CD4-positive, alpha-beta T cell treated with Interferon gamma for 1 hour (primary cell): ENCODE results near the gene PSMA2.

Experiments
- DNase-seq: peaks from one replicate; pipeline ENCODE4 v3.0.0-alpha.2; 2020

The PSMA2 gene

DNA sequence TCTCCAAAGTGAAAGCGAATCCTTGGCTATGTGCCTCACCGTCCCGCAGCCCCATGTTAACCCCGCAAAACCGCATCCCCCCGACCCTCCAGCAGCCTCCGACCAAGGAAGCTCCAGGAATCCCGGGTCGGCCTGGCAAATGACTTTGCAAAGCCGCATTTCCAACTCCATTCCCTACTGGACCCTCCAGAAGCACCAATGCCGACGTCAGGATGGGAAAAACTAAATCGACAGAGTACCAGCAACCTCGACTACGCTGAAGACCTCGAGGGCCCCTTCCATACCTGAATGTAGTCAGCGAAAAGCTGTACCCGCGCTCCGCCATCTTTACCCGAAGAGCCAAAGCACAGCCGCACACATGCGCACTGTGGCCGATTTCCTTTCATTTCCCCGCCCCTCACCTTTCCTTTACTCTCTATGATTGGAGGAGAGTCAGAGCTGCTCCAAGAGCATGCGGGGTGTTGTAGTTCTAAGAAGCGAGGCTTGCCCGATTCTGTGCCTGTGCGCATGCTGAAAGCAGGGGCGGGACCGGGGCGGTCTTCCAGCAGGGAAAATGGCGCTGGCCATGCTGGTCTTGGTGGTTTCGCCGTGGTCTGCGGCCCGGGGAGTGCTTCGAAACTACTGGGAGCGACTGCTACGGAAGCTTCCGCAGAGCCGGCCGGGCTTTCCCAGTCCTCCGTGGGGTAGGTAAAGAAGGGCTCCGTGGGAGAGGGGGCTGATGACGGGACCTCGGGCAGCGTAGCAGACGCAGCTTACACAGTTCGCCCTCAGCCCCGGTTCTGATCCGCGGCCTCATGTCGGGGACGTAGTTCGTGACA is at the start of gene PSMA2, which contains the start of gene MRPL32:
Gene PSMA2 (minus strand): TSS at position 341 of the 818 bp plus-strand sequence. CDS start 16 bp downstream, at position 325.
Gene MRPL32 (plus strand): TSS at position 543 of the 818 bp plus-strand sequence. CDS start 11 bp downstream, at position 554.
- DNase-seq: peak; percentile 96

DNA sequence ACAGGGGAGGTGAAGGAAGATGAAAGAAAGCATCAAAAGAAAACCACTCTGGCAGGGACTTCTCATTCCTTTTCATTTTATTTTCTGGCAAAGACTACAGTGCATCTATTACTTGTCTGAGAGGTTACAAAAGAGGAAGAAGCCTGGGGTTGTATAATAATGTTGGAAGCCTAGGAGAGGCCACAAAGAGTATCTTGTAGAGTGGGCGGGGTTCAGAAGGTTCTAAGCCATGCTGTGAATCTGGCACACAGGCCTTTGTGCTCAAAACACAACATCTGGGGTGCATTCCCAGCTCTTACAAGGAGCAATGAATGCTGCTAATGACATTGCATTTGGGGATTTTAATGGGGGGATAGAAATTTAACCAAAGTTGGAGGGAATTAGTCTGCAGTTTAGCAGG is 49.6 kb upstream of the PSMA2 start:
- DNase-seq: no peak

DNA sequence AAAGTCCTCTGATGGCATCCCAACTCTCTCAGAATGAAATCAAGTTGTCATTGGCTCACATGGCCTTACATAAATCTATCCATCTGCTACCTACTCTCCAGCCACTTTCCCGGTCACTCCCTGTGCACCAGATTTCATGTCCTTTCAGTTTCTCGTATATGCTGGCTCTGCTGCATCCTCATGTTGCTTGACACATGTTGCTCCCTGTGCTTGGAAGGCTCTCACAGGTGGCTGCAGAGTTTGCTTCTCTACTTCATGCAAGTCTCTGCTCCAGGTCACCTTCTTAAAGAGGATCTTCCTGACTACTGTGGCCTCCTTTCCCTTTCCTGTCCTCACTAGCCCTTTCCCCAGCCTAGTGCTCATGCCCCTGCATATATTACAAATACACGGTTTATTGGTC is 48.5 kb upstream of the PSMA2 start:
- DNase-seq: no peak

DNA sequence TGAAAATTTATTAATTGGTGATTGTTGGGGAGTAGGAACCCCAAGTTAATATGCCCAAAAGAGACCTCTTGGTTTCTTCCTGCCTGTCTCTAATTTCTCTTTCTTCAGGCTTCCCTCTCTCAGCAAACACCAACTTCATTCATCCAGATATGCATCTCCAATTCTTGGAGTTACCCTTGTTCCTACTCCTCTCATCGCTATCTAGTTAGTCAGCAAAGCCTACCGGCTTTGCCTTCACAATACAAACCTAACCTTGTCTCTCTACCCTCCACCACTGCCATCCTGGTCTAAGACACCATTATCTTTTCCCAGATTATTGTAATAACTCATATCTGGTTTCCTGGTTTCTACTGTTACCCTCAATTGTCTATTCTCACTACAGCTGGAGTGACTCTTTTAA is 48.1 kb upstream of the PSMA2 start:
- DNase-seq: no peak

DNA sequence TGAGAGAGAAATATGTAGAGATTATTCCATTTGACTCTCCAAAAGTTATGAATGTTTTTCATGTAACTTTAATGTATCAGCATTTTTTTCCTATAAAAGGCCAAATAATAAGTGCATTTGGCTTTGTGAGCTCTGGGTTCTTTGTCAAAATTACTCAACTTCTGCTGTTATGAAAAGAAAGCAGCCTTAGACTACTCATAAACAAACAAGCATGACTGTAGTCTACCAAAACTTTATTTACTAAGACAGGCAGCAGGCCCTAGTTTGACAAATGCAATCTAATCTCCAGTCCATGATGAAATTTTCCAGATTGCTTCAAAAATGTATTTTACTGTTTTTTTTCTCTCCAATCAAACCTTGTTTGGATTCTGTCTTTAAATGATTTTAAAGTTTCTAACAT is 46.5 kb upstream of the PSMA2 start:
- DNase-seq: no peak

DNA sequence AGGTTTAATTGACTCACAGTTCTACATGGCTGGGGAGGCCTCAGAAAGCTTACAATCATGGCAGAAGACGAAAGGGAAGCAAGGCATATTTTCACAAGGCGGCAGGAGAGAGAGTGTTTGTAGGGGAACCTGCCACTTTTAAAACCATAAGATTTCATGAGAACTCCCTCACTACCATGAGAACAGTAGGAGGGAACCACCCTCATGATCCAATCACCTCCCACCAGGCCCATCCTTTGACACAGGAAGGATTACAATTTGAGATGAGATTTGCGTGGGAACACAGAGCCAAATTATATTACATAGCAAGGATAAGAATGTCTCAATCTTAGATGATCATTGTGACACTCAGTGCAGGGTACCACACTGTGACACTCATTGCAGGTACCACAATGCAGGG is 44.4 kb upstream of the PSMA2 start:
- no peak for DNase-seq

DNA sequence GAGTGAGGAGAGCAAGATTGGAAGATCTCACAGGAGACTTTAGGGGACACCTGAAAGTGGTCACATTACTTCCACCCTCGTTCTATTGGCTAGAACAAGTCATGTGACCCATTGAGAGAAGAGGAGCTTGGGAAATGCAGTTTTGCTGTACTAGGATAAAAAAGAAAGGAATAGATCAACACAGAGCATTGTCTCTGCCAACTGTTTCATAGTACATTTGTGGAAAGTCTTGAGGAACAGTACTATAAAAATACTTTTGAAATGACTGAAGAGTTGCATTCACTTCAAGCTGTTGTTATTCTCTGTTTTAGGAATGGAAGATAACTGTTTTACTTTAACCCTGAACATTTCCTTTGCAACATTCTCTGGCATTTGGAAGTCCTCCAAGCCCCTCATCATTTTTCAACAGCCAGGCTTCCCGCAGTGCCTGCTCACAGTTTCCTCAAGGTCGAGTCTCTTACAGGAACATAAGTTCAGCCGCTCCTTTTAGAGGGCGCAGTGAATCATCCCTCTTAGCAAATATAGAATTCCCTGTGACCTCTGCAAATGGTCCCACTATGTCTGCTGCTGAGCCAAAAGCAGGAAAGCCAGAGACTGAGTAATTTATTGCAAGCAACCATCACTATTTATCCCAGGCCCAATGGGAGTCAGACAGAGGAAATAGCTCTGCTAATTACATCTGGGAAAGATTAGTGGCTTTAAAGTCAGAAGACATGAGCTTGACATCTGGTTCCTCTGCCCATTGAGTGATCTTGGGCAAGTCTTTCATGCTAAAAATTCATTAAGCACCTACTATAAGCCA is 40.9 kb upstream of the PSMA2 start:
- DNase-seq: no peak

DNA sequence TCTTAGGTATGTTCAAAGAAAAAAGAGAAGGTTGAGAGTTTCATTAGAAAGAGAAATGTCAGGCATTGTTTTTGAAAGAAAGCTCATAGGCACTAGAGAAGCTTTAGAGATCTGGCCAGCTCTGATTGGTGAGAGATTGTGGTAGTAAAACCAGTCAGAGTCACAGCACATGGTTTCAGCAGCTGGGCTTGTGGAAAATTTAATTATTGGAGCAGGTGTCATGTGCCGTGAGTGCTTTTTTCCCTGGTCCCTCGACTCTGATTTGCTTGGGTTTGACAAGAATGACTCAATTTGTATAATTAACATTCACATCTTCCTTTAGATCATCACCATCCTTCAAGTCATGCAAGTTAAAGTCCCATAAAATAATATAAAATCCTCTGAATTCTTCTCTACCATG is 35.4 kb upstream of the PSMA2 start:
- no peak for DNase-seq

DNA sequence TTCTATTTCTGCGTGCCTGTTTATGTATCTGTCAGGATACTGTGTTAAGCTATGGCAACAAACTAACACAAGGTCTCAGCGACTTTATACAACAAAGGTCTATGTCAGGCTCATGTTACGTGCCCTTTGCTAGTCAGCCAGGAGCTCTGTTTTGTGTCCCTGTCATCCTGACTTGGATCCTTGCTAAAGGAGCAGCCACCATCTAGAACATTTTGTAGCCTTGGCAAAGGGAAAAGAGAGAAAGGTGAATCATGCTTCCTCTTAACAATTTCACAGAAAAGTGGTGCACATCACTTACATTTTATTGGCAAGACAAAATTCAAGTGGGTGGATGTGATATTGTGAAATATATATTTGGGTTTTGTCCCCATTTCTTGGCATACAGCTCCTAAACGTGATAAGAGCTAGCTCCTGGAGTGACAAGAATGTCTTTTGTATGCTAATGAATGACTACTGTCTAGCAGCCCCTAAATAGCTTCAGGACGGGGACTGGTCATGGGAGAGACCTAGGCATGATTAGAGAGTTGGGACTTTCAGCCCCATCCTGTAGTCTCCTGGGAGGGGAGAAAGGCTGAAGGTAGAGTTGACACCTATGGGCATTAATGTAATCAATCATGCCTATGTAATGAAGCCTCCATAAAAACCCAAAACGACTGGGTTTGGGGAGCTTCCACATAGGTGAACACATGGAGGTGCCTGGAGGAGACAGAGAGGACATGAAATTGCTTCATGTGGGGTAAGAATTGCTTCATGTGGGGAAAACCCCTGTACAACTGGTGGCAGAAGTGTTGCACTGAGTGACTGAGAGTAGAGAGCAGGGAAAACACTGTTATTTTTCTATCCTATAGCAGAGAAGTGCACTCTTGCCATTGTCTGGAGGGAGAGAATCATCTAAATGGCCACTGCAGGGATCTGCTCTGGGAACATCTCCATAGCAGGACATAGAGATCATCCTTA is 33.2 kb upstream of the PSMA2 start:
- DNase-seq: no peak

DNA sequence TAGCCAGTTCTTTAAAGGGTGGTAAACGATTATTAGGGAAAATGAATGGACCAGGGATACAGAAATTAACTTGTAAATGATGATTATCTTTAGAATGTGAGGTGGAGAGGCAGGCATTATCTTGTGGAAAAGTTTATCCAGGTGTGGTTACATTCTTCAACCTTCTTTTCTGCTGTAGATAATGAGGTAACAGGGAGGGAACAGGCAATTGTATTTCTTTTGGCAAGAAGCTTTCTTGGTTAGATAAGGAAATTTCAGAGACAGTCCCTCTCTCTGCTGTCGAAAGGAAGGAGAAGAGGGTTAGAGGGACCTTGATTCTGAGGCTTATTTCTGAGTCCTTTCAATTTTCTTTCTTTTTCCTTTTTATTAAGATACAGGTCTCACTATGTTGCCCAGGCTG is 32.3 kb upstream of the PSMA2 start:
- DNase-seq: no peak

DNA sequence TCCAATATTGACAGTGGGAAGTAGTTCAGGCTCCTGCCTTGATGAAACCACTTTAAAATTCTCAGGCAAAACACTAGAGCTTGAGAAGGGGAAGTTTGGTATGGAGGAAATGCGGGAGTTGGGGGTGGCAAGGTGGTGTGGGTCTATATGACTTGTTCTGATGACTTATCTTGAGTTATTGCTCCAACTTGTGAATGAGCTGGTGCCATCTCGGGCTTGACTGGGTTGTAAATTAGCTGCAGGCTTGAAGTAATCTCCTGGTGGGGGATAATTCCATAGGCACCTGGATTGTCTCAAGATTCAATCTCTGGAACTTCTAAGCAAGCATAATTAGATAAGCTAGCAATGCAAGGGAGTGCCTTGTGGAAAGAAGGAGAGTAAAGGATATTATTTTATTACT is 29.2 kb upstream of the PSMA2 start:
- no peak for DNase-seq

DNA sequence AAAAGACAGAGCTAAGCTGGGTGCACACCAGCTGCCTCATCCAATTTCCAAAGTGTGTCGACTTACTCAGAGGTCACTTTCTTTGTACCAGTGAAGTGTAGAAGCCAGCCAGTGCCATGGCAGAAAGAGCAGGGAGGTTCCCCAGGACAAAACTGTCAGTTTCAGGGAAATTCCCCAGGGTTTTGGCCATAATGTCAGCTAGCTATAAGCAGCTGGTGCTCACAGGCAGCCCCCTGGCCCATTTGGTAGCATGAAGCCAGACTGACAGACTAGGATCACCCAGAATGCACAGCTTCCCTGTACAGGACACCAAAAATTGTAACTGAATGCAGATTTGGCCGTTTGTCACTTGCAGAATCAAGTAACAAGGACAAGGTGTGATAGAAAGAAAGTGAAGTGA is 28.8 kb upstream of the PSMA2 start:
- no peak for DNase-seq

DNA sequence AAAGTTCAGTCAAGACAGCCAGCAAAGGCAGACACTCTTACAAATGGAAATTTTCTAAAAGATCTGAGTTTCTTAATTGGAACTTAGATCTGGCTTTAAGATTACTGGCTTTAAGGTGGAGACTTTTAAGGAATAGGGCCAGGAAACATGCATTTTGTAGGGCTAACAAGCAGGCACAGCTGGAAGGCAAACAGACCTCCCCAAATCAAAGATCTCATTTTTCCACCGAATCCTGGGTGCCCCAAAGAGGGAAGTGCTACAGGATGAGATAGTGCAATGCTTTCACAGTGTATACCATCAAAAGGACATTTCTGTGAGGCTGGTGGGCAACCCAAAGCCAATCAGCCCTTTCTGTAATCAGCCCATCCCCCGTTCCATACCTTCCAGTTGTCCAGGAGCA is 27.6 kb upstream of the PSMA2 start:
- DNase-seq: no peak

DNA sequence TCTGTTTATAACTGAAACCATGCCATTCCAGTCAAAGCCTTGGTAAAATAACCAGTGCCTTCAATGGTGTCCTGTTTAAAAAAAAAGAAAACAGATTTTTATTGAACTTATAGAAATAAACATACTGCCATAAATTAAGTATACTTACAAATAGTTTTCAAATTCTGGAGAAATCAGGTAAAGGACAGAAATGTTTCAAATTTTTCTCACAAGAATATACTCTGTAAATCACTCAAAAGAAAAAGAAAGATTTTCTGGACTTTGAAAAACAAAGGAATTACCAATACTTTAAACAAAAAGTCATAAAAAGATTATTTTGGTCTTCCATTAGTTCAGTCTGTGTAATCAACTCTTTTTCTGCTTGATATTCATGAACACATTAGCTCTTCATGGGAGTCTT is 24.1 kb upstream of the PSMA2 start:
- DNase-seq: no peak

DNA sequence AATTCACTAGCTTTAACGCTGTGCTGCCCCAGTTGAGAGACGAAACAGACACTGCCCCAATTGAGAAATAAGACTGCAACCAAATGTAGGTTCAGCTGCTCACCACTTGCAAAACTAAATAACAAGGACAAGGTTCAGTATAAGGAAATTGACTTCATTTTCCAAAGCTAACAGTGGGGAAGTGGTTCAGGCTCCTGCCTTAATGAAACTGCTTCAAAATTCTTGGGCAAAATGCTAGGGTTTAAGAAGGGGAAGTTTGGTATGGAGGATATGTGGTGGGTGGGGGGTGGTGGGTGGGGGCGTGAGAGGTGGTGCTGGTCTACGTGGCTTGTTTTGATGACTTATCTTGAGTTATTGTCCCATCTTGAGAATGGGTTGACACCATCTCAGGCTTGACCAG is 22.0 kb upstream of the PSMA2 start:
- DNase-seq: no peak

DNA sequence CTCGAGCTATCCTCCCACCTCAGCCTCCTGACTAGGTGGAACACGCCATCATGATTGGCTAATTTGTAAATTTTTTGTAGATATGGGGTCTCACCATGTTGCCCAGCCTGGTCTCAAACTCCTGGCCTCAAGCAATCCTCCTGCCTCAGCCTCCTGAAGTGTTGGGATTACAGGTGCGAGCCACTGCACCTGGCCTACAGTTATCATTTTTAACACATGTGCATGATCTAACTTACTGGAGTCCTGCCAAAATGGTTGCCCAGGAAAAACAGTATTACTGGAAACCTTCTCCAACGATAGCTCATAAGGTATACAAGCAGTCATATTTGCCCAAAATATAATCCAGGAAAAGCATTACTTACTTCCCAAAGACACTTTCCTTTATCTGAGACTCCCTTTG is 20.4 kb upstream of the PSMA2 start:
- DNase-seq: no peak

DNA sequence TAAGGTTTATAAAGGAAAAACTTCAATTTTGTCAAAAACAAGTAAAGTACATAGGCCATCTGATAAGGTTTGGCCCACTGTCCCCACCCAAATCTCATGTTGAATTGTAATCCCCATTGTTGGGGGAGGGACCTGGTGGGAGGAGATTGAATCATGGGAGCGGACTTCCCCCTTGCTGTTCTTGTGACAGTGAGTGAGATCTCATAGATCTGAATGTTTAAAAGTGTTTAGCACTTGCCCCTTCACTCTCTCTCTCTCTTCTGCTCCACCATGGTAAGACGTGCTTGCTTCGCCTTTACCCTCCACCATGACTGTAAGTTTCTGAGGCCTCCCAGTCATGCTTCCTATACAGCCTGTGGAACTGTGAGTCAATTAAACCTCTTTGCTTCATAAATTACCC is 18.4 kb upstream of the PSMA2 start:
- DNase-seq: no peak

DNA sequence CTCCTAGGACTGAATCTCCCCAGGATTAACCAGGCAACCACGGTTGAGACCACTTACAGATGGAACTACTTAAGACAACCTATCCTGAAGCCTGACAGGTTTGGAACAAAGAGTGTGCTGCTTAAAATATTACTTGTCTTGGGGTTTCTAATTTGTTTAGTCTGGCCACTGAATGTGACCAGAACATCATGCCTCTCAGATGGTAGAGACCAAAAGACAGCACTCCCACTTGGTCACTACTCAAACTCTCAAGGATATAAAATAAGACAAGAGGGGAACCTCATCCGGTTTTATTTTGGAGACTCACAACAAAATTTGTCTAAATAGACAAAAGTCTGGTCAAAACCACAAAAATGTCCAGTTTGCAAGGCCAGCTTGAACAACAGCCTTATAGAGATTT is 15.5 kb upstream of the PSMA2 start:
- no peak for DNase-seq

DNA sequence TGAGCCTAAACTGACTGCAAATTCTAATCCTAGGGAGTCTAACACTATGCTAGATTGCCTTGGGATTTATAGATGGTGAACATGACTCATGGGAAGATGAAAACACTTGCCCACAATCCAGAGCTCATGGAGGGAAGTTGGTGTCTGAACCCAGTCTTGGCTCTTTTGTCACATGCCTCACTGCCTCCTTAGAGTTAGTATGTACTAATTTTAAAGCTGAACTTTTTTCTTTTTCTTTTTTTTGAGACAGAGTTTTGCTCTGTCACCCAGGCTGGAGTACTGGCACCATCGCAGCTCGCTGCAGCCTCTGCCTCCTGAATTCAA is 14.6 kb upstream of the PSMA2 start:
- no peak for DNase-seq

DNA sequence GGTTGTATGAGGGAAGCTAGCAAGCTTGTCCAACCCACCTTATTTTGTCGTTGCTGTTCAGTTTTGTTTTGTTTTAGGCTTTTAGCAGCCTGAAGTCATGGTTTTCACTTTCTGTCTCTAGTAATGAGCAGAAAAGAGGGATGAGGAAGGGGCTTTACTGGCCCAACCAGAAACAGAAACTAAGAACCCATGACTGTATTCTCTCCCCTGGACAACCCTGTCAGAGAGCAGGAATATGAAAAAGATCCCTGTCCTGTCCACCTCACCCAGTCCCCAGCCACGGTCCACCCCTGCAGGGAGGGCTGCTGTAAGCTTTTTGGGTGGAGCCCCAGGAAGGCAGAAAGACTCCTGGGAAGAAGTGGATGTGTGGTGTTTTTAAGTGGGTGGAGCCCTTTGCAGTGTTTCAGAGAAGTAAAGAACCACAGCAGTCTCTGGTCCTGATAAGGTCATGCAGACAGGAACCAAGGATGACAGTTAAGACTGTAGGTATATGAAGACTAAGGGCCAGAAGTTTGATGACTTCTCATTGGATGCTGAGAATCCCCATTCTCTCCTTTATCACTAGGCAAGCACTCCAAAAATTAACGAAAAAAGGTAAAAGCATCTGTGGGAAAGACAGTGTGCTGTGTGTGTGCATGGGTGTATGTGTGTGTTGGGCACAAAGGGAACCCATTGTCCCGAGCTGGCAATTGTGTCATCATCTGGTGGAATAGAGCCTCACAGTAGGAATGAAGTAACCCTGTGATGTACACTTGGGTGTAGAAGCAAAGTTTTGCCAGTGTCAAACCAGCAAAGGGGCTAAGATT is 14.1 kb upstream of the PSMA2 start:
- DNase-seq: no peak

DNA sequence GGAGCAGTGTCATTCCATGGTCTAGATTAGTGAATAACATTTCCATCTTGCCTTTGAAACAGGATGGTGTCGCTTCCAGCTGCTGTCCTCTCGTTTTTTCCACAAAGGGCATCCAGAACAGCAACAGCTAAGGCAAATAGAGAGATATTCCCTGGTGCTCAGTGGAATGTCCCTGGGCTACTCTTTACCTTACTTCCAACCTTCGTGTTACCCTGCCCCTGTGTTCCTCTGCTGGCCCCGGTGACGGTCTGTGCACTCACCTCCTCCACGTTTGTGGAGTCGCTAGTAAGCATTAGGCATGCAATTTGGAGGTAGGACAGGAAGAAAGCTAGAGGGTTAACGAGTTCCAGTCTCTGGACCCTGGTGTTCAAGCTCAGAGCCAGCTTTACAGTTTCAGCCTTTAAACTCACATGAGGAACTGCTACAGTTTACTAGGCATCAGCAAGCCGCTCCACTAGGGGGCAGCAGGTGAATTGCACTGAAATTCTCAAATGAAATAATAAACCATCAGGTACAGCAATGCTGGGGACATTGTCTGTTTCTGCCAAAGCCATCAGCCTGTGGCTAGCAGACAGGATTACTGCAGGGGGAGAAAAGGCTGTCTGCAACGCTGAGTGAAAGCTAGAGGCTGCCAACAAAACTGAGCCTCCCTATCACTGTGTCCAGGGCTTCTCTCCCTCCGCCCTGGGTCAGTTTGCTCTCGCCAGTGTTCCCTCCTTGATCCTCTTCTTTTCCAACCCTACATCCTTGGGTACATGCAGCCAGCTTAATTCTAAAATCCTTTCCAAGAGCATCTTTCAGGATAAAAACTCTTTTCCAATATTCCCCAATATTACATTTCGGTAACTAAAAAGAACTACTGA is 9.2 kb upstream of the PSMA2 start:
- peak; percentile 53 for DNase-seq
